HCT116 (cell line): Measurements from ENCODE around the gene SLC12A7.

ENCODE experiments used
- CEBPB ChIP-seq: IDR thresholded peaks from 2 replicates; pipeline ENCODE4 v1.6.1; 2012; ENCODE audit warnings: low read depth
- EGR1 ChIP-seq: IDR thresholded peaks from 2 replicates; pipeline ENCODE4 v1.6.1; 2012; ENCODE audit warnings: low read depth
- EZH2 ChIP-seq: fragments of 200-600 bp; sonication (generic); IDR thresholded peaks from 2 replicates; pipeline ENCODE4 v1.6.1; 2017; ENCODE audit warnings: antibody characterized with exemption, mixed run types
- EZH2phosphoT487 ChIP-seq: fragments of 200-600 bp; IDR thresholded peaks from 2 replicates; pipeline ENCODE4 v1.6.1; 2018; ENCODE audit warnings: antibody characterized with exemption, borderline replicate concordance
- POLR2A ChIP-seq: IDR thresholded peaks from 2 replicates; pipeline ENCODE4 v1.7.0; 2011; ENCODE audit warnings: borderline replicate concordance; ENCODE audit not compliant: insufficient read depth, insufficient read length; ENCODE audit errors: extremely low read depth
- POLR2AphosphoS5 ChIP-seq: IDR thresholded peaks from 2 replicates; pipeline ENCODE4 v1.6.1; 2011; ENCODE audit warnings: mild to moderate bottlenecking, low read depth, low read length, moderate library complexity
- RAD21 ChIP-seq: IDR thresholded peaks from 2 replicates; pipeline ENCODE4 v1.6.1; 2012; ENCODE audit warnings: low read depth, mild to moderate bottlenecking
- SIN3A ChIP-seq: IDR thresholded peaks from 2 replicates; pipeline ENCODE4 v1.6.1; 2012; ENCODE audit warnings: low read depth
- YY1 ChIP-seq: IDR thresholded peaks from 2 replicates; pipeline ENCODE4 v1.6.1; 2011; ENCODE audit warnings: low read length, low read depth, moderate library complexity, mild to moderate bottlenecking; ENCODE audit not compliant: insufficient replicate concordance; ENCODE audit errors: extremely low read depth
- TF ChIP-seq, protein P1 (sequence below), 3 experiments: fragments of 200-600 bp in 1 of 3; sonication (generic) in 1 of 3; IDR thresholded peaks in 2 of 3; conservative IDR thresholded peaks in 1 of 3; 2 replicates each; pipeline ENCODE4 v1.5.1; 2012 to 2017; ENCODE audit warnings: low read depth in 2 of 3, low read length in 2 of 3, antibody characterized with exemption in 1 of 3, borderline replicate concordance in 1 of 3, control low read depth in 1 of 3, mild to moderate bottlenecking in 1 of 3, mixed read lengths in 1 of 3, mixed run types in 1 of 3, moderate library complexity in 1 of 3; ENCODE audit not compliant: insufficient read depth in 1 of 3

DNA sequence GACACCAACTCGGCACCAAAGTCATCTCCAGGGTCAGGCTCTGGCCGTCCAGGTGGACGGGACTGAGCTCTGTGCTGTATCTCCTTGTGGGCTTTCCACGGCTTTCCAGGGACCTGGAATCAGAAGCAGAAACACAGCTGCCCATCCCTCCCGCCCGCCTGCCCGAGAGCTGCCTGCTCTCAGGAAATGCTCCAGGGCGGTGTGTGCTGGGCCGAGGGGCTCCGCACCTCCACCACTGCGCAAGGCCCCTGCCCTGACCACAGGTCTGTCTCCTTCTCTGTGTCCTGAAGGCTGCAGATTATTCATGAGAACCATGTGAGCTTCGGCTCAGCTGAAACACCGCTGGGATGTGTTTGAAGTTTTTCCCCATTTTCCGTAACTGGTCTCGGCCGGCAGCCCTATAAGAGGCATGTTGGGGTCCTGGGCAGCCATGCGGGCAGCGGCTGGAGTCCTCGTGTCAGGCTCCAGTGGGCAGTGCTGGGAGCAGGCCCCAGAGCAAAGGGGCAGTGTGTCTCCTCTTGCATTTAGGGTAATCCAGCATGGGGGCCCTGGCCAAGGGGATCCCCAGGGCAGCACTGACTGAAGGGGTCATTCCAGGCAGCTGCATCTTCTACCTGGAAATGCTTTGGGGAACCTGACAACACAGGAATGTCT, 80.4 kb downstream of the SLC12A7 start:
- TF ChIP-seq, protein P1, sequence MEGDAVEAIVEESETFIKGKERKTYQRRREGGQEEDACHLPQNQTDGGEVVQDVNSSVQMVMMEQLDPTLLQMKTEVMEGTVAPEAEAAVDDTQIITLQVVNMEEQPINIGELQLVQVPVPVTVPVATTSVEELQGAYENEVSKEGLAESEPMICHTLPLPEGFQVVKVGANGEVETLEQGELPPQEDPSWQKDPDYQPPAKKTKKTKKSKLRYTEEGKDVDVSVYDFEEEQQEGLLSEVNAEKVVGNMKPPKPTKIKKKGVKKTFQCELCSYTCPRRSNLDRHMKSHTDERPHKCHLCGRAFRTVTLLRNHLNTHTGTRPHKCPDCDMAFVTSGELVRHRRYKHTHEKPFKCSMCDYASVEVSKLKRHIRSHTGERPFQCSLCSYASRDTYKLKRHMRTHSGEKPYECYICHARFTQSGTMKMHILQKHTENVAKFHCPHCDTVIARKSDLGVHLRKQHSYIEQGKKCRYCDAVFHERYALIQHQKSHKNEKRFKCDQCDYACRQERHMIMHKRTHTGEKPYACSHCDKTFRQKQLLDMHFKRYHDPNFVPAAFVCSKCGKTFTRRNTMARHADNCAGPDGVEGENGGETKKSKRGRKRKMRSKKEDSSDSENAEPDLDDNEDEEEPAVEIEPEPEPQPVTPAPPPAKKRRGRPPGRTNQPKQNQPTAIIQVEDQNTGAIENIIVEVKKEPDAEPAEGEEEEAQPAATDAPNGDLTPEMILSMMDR (IDR thresholded peaks at IDR 0.05 in 2 of 3, conservative IDR thresholded peaks at IDR 0.05 in 1 of 3; ENCODE audit: borderline replicate concordance in 1 of 3, insufficient read depth in 1 of 3, low read depth in 2 of 3, low read length in 2 of 3): no peak
- TF ChIP-seq POLR2A (no peak), RAD21 (no peak), CEBPB (no peak), POLR2AphosphoS5 (no peak), SIN3A (no peak), EGR1 (no peak), EZH2 (no peak), YY1 (no peak), EZH2phosphoT487 (no peak)
